Endothelial cell of umbilical vein (primary cell): ENCODE measurements around the gene EMCN.

Experiments
- CTCF ChIP-seq, 2 donors: IDR thresholded peaks; 1 replicate in 1 of 2; 2 replicates in 1 of 2; pipeline ENCODE4 v1.5.1; 2011; ENCODE audit warnings: low read length in 2 of 2, mild to moderate bottlenecking in 2 of 2, moderate library complexity in 2 of 2, control low read depth in 1 of 2, inconsistent platforms in 1 of 2, low read depth in 1 of 2; ENCODE audit not compliant: insufficient read depth in 1 of 2; ENCODE audit errors: extremely low read depth in 1 of 2
- EZH2 ChIP-seq: IDR thresholded peaks from 2 replicates; pipeline ENCODE4 v1.6.1; 2012; ENCODE audit warnings: borderline replicate concordance, low read depth, mild to moderate bottlenecking, moderate library complexity, low read length, inconsistent platforms; ENCODE audit not compliant: severe bottlenecking
- POLR2A ChIP-seq: IDR thresholded peaks from 2 replicates; pipeline ENCODE4 v1.6.1; 2012; ENCODE audit warnings: low read depth, mild to moderate bottlenecking, control low read depth, low read length

GRCh38 chr4:100517864-100518341, at the start of gene EMCN:
- no peak for TF ChIP-seq CTCF (IDR thresholded peaks at IDR 0.05; ENCODE audit: extremely low read depth in 1 of 2, insufficient read depth in 1 of 2, low read depth in 1 of 2, low read length in 2 of 2)
- TF ChIP-seq EZH2 = no peak
- TF ChIP-seq POLR2A = peak; percentile 56
